22Rv1 (cell line): Measurements from ENCODE around the gene SLC25A26.

ENCODE experiments used
- ZFX ChIP-seq: fragments of 450-650 bp; IDR thresholded peaks from 2 replicates; pipeline ENCODE4 v1.6.1; 2017; ENCODE audit warnings: antibody characterized with exemption, borderline replicate concordance
- TF ChIP-seq, protein P1 (sequence below): fragments of 450-650 bp; IDR thresholded peaks from 2 replicates; pipeline ENCODE4 v1.5.1; 2017; ENCODE audit warnings: mild to moderate bottlenecking

GRCh38 chr3:66355394-66355793 lies 134.6 kb downstream of the SLC25A26 start:
- TF ChIP-seq, protein P1, sequence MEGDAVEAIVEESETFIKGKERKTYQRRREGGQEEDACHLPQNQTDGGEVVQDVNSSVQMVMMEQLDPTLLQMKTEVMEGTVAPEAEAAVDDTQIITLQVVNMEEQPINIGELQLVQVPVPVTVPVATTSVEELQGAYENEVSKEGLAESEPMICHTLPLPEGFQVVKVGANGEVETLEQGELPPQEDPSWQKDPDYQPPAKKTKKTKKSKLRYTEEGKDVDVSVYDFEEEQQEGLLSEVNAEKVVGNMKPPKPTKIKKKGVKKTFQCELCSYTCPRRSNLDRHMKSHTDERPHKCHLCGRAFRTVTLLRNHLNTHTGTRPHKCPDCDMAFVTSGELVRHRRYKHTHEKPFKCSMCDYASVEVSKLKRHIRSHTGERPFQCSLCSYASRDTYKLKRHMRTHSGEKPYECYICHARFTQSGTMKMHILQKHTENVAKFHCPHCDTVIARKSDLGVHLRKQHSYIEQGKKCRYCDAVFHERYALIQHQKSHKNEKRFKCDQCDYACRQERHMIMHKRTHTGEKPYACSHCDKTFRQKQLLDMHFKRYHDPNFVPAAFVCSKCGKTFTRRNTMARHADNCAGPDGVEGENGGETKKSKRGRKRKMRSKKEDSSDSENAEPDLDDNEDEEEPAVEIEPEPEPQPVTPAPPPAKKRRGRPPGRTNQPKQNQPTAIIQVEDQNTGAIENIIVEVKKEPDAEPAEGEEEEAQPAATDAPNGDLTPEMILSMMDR = no peak
- no peak for TF ChIP-seq ZFX
